ENCODE results near the gene RNF111.

The RNF111 gene

DNA sequence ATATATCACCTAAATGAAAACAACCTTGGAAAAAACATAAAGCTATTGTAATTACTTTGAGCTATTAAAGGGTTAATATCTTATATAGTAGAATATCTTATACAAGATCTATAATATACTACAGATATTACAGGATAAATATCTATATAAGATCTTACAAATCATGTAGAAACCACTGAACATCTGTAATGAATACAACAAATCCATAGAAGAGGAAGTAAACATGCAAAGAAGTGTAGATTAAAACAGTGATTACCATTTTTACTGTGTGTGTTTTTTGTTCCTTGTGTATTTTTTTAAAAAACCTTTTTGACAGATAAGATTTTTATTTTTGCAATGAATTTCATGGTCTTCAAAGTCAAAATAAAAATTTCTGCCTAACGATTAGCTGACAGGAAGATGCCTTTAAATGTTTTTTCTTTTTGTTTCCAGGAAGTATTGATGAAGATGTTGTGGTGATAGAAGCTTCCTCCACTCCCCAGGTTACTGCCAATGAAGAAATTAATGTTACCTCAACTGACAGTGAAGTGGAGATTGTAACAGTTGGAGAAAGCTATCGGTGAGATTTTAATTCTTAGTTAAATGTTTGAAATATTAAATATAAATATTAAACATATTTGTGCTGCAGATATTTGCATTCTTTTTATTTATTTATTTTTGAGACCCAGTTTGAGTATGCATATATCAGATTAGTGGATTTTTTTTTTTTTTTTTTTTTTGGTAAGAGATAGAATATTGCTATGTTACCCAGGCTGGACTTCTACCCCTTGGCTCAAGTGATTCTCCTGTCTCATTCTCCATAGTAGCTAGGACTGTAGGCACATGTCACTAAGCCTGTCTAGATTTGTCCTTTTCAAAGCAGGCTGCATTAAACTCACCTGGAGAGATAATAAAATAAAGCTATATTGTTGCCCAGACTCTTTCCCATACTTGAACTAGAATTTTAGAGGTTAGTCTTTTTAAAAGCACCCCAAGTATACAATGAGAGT lies 64.7 kb downstream of the RNF111 start:
- no peak for DNase-seq (ENCODE audit: low spot score)
- TF ChIP-seq, protein P1, sequence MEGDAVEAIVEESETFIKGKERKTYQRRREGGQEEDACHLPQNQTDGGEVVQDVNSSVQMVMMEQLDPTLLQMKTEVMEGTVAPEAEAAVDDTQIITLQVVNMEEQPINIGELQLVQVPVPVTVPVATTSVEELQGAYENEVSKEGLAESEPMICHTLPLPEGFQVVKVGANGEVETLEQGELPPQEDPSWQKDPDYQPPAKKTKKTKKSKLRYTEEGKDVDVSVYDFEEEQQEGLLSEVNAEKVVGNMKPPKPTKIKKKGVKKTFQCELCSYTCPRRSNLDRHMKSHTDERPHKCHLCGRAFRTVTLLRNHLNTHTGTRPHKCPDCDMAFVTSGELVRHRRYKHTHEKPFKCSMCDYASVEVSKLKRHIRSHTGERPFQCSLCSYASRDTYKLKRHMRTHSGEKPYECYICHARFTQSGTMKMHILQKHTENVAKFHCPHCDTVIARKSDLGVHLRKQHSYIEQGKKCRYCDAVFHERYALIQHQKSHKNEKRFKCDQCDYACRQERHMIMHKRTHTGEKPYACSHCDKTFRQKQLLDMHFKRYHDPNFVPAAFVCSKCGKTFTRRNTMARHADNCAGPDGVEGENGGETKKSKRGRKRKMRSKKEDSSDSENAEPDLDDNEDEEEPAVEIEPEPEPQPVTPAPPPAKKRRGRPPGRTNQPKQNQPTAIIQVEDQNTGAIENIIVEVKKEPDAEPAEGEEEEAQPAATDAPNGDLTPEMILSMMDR (IDR thresholded peaks at IDR 0.05), result no peak
- H3K4me3 ChIP-seq, result no peak overlapping the region
- no peak overlapping the region for H3K27ac ChIP-seq

DNA sequence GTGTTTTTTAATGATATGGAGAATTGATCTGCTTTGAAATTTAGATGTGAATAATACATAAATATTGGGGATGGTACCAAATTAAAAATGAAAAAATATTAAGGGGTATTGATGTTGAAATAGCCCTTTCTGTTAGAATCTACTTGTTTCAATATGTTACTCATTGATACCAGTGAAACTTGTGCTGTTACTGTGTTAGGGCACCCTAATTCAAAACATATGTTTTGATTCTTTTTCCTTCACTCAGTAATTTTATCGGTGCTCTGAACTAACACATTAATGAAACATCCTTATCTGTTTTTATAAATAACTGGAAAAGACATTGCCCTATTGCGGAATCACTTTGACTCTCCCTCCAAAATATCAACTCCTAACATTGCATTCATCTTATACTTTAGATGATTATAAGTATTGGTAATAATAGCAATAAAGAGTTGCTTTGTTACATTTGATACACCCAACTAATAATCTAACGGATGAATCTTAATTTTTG lies 65.5 kb downstream of the RNF111 start:
- H3K27ac ChIP-seq, result no peak overlapping the region
- no peak overlapping the region for H3K4me3 ChIP-seq
- DNase-seq (ENCODE audit: low spot score), result no peak
- TF ChIP-seq, protein P1 (IDR thresholded peaks at IDR 0.05), result no peak

DNA sequence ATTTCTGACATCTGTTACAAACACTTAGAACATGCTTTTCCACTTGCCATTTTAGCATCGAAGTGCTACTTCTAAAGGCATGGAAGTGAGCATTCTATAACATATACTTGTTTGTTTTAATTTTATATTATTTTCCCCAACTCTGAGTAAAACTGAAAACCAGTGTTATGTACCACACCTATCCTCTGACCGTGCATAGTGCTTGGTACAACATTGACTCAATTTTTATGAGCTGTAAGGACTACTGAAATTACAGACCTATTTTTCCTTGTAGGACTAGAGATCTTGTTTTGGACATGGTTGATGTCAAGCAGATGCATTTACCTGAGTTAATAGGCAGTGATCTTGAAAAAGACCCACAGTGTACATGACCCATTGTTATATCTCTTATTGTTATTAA lies 66.0 kb downstream of the RNF111 start:
- H3K4me3 ChIP-seq, result no peak overlapping the region
- DNase-seq (ENCODE audit: low spot score), result no peak
- TF ChIP-seq, protein P1 (IDR thresholded peaks at IDR 0.05), result no peak
- H3K27ac ChIP-seq, result no peak overlapping the region

DNA sequence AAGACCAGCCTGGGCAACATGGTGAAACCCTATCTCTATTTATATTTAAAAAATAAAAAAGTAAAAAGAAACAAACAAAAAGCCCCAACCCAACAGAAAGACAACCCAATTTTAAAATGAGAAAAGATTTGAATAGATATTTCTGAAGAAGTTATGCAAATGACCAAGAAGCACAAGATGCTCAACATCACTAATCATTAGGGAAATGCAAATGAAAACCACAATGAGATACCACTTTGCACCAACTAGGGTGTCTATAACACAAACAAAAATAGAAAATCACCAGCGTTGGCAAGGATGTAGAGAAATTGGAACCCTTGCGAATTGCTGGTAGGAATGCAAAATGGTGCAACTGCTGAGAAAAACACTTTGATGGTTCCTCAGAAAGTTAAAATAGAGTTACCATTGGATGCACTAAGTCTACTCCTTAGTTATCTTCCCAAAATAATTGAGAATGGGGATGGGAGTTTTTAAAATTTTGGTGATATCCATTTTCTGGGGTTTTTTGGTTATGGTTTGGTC lies 71.7 kb downstream of the RNF111 start:
- no peak overlapping the region for H3K27ac ChIP-seq
- DNase-seq (ENCODE audit: low spot score), result no peak
- TF ChIP-seq, protein P1 (IDR thresholded peaks at IDR 0.05), result no peak
- no peak overlapping the region for H3K4me3 ChIP-seq

DNA sequence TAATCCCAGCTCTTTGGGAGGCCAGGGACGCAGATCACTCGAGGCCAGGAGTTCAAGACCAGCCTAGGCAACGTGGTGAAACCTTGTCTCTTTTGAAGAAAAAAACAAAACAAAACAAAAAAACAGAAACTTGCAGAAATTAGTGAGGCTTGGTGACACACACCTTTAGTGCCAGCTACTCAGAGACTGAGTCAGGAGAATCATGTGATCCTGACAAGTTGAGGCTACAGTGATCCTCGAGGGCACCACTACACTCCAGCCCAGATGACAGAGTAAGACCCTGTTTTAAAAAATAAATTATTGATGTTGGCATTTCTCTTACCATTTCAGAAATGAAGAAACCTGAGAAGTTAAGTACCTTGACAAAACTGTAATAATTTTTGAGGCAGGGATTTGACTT lies 72.9 kb downstream of the RNF111 start:
- Histone ChIP-seq H3K4me3 (no peak overlapping the region), H3K27ac (no peak overlapping the region)
- DNase-seq (ENCODE audit: low spot score), result no peak
- TF ChIP-seq, protein P1 (IDR thresholded peaks at IDR 0.05), result no peak

DNA sequence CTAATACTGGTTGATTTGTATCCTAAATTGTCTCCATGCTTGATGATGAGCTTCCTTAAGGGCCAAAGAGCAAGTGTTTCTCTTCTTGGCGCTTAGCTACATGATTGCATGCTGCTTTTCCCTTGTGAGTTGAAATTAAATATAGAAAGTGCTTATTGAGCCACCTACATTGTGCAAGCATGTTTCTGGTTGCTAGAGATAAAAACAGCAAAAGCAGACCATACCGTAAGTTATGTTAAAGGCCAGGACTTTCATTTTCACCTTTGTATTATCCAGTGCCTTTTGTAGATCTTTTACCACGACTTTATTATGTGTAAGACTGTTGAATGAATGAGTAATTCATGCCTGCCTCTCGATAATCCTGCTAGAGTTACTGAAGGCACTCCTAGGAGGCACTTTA lies 75.6 kb downstream of the RNF111 start:
- H3K27ac ChIP-seq, result no peak overlapping the region
- no peak for DNase-seq (ENCODE audit: low spot score)
- H3K4me3 ChIP-seq, result no peak overlapping the region
- TF ChIP-seq, protein P1 (IDR thresholded peaks at IDR 0.05), result no peak

Data from coronary artery (tissue), 2 donors.